Activated T-helper 17 cell treated with anti-CD3 and anti-CD28 coated beads, Interleukin-2, amount 50 U/mL, for 72 hours (primary cell): ENCODE results near the gene TUBB2A. TPM values are rescaled to one million over a fixed set of nuclear protein-coding genes. Genes with fewer than 3 reads are reported as not detected.
"Not testable (repeated sequence)": the region's sequence is repeated elsewhere in the genome, so short reads cannot be mapped to it uniquely, and the experiment has no call there.

Source experiments
- ATAC-seq: fragments of 150-1000 bp; cut with Tn5 transposase; replicated peaks from 2 replicates; pipeline ENCODE4 v1.10.0; 2021; ENCODE audit warnings: mild to moderate bottlenecking, moderate library complexity
- H3K27ac Mint-ChIP-seq: one replicate; pipeline ENCODE4 v1.8.0; 2022; ENCODE audit warnings: mixed read lengths
- H3K27me3 Mint-ChIP-seq: one replicate; pipeline ENCODE4 v1.8.0; 2022; ENCODE audit warnings: mixed read lengths
- H3K36me3 Mint-ChIP-seq: one replicate; pipeline ENCODE4 v1.8.0; 2022; ENCODE audit warnings: low read depth, mild to moderate bottlenecking, mixed read lengths
- H3K4me1 Mint-ChIP-seq: one replicate; pipeline ENCODE4 v1.8.0; 2022; ENCODE audit warnings: mixed read lengths
- H3K4me3 Mint-ChIP-seq: one replicate; pipeline ENCODE4 v1.8.0; 2022; ENCODE audit warnings: mild to moderate bottlenecking, mixed read lengths
- H3K9me3 Mint-ChIP-seq: one replicate; pipeline ENCODE4 v1.8.0; 2022; ENCODE audit warnings: mixed read lengths
- total RNA-seq, 2 donors: library from RNA; stranded (reverse); gene quantifications; one replicate each; pipeline ENCODE4 v1.2.3, GENCODE V29; 2022

Gene TUBB2A
- total RNA-seq, 2 donors from 2014 or later = 2.8 to 6.0 TPM

DNA sequence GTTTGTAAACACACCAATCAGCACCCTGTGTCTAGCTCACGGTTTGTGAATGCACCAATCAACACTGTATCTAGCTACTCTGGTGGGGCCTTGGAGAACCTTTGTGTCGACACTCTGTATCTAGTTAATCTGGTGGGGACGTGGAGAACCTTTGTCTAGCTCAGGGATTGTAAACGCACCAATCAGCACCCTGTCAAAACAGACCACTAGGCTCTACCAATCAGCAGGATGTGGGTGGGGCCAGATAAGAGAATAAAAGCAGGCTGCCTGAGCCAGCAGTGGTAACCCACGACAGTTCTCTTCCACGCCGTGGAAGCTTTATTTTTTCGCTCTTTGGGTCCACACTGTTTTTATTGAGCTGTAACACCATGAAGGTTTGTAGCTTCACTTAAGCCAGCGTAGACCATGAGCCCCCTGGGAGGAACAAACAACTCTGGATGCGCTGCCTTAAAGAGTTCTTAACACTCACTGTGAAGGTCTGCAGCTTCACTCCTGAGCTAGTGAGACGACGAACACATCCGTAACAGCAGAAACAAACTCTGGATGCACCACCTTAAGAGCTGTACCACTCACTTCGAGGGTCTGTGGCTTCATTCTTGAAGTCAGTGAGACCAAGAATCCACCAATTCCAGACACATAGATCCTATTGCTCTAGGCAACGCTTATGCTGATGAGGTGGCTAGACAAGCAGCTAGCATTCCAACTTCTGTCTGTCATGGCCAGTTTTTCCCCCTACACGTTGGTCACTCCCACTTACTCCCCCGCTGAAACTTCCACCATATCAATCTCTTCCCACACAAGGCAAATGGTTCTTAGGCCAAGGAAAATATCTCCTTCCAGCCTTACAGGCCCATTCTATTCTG lies 14.2 kb upstream of the TUBB2A start:
- H3K27me3 Mint-ChIP-seq, ATAC-seq, H3K4me1 Mint-ChIP-seq, H3K27ac Mint-ChIP-seq, H3K4me3 Mint-ChIP-seq, H3K36me3 Mint-ChIP-seq, H3K9me3 Mint-ChIP-seq: not testable (repeated sequence)

DNA sequence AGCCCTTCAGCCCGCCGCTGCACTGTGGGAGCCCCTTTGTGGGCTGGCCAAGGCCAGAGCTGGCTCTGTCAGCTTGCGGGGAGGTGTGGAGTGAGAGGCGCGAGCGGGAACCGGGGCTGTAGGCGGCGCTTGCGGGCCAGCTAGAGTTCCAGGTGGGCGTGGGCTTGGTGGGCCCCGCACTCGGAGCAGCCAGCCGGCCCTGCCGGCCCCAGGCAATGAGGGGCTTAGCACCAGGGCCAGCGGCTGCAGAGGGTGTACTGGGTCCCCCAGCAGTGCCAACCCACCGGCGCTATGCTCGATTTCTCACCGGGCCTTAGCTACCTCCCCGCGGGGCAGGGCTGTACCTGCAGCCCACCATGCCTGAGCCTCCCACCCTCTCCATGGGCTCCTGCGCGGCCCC lies 13.3 kb upstream of the TUBB2A start:
- not testable (repeated sequence) for H3K9me3 Mint-ChIP-seq, ATAC-seq, H3K27ac Mint-ChIP-seq, H3K27me3 Mint-ChIP-seq, H3K4me1 Mint-ChIP-seq, H3K36me3 Mint-ChIP-seq, H3K4me3 Mint-ChIP-seq

DNA sequence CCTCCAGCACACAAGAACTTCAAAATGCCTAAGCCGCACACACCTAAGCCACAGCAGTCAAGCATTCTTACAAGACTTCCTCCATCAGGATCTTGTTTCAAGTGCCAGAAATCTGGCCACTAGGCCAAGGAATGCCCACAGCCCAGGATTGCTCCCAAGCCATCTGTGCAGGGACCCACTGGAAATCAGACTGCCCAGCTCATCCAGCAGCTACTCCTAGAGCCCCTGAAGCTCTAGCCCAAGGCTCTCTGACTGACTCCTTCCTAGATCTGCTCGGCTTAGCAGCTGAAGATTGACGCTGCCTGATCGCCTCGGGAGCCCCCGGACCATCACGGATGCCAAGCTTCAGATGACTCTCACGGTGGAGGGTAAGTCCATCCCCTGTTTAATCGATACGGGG lies 10.7 kb upstream of the TUBB2A start:
- not testable (repeated sequence) for H3K36me3 Mint-ChIP-seq, H3K9me3 Mint-ChIP-seq, H3K4me3 Mint-ChIP-seq, H3K27ac Mint-ChIP-seq, H3K27me3 Mint-ChIP-seq, H3K4me1 Mint-ChIP-seq, ATAC-seq

DNA sequence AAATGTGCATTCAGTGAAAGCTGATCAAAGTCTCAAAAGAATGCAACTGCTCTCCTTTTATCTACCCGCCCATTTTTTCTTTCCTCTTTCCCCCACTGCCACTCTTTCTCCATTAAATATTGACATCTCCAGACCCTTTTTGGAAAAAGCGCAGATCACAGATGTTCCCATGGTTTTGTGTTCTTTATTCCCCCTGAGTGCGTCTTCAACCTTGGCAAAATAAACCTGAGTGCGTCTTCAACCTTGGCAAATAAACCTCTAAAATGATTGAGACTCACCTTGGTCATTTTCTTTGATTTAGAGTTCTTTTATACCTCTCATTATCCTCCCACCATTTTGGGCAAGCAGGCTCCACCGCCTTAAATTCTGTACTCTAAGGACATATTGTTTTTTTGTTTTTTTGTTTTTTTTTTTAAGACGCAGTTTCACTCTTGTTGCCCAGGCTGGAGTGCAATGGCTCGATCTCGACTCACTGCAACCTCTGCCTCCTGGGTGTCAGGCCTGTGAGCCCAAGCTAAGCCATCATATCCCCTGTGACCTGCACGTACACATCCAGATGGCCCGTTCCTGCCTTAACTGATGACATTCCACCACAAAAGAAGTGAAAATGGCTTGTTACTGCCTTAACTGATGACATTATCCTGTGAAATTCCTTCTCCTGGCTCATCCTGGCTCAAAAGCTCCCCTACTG lies 9.3 kb upstream of the TUBB2A start:
- not testable (repeated sequence) for H3K36me3 Mint-ChIP-seq, H3K27me3 Mint-ChIP-seq, ATAC-seq, H3K4me3 Mint-ChIP-seq, H3K27ac Mint-ChIP-seq, H3K9me3 Mint-ChIP-seq
- H3K4me1 Mint-ChIP-seq = peaks cover 15% of the 10 kb centered on the region

DNA sequence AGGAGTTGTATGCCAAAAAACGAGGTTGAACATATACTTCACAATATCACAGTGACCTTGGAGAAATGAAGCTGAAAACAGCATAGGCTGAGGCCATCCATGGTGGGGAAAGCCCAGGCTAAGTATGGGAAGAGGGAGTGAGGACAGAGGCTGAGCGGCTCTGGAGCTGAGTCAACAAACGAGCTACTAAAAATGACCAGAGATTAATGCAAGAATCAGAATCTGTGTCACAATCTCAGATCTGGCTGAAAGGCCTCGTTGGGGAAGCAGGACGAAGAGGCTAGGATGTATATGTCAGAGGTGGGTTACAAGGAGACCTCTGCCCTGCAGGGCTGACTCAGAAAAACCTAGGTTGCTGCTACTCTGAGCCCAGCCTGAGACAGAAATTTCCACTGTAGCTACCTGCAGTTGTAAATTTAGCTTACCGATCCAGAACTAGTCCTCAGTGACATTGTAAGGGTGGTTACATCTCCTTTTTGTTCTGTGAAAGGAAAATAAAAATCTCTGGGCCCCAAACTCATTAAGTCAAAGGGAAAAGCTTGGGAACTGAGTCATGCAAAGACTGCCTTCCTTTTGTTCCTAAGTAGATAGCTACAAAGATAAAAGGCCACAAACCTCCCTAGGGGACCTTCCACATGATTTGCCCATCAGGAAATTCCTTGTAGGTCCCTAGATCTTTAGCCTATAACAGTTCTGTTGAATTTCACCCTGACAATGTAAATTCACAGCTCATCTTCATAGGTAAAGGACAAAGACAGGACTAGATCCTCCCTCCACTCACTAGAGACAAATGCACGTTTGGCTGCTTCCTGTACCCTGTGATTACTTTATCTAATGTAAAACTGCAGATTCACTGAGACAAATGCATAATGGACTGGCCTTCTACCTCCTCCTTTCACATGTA lies 8.5 kb upstream of the TUBB2A start:
- Mint-ChIP-seq H3K27me3 (no peaks in the 10 kb centered on the region), H3K4me3 (no peak overlapping the region), H3K27ac (no peak overlapping the region), H3K4me1 (peaks cover 15% of the 10 kb centered on the region), H3K36me3 (no peaks in the 10 kb centered on the region), H3K9me3 (no peaks in the 10 kb centered on the region)
- no peak for ATAC-seq

DNA sequence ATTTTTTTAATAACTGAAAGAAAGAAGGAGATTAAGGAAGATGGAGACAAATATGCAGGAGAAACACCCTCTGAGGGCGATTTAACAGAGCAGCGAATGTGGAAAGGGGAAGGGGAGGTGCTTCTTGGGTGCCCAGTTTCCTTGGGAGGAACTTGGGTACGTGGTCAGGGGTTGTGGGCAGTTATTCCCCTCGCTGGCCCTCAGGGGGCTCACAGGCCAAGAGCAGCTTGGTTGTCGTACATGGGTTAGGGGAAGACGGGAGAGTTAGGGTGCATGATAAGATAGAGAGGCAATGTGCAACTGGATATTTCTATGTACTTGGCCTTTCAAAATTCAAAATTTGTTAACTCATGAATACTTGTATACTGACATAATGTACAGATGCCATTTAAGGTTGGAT lies 7.0 kb upstream of the TUBB2A start:
- Mint-ChIP-seq H3K4me3 (no peak overlapping the region), H3K27ac (no peak overlapping the region), H3K4me1 (peaks cover 24% of the 10 kb centered on the region), H3K9me3 (no peaks in the 10 kb centered on the region), H3K27me3 (no peaks in the 10 kb centered on the region), H3K36me3 (no peaks in the 10 kb centered on the region)
- no peak for ATAC-seq

DNA sequence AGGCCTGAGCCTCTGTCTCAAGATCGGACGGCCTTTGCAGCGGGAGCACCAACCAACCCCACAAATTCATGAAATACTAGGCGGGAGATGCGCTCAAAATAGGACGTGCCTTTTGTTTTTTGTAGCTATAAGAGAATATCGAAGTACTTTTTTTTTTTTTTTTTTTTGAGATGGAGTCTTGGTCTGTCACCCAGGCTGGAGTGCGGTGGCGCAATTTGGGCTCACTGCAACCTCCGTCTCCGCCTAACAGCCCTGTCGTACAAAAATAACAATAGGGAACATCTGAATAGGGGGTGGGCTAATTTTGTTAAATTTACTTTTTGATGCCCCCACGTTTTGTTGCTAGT lies 5.9 kb upstream of the TUBB2A start:
- peak overlapping the region; percentile 76 for H3K4me3 Mint-ChIP-seq
- no peaks in the 10 kb centered on the region for H3K9me3 Mint-ChIP-seq
- H3K27me3 Mint-ChIP-seq = no peaks in the 10 kb centered on the region
- H3K4me1 Mint-ChIP-seq = peaks cover 26% of the 10 kb centered on the region
- peak overlapping the region; percentile 58 for H3K27ac Mint-ChIP-seq
- no peak for ATAC-seq
- H3K36me3 Mint-ChIP-seq = no peaks in the 10 kb centered on the region

DNA sequence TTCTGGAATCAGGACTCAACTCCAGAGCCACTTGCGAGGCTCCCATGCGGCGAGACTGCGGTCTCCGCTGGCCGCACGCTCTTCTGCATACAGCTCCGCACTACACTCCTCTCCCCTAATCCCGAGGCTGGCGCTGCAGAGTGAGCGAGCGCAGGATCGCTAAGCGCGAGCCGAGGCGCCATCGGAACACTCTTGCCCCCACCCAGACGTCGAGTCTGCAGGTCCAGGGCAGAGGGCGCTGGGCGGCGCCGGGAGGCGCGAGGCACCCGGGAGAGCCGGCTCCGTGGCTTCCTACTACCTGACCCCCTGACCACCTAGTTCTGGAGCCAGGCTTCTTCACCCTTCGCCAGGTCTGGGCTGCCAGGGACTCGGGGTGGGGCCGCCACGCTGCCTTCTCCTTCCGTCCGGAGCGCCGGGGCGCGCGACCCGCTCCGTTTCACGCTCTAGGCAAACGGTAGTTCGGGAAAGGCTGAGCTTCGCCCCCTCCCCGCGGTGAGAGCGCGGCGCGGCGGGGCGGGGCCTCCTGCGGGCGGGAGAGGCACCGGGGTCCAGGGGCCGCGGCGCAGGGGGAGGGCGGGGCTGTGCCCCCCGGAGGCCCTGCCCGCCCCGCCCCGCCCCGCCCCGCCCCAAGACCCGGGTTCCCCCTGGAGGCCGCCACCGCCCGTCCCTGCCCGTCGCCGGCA lies 5.4 kb upstream of the TUBB2A start:
- peak overlapping the region; percentile 58 for H3K27ac Mint-ChIP-seq
- ATAC-seq = peak; percentile 67
- peak overlapping the region; percentile 76 for H3K4me3 Mint-ChIP-seq
- no peaks in the 10 kb centered on the region for H3K36me3 Mint-ChIP-seq
- H3K4me1 Mint-ChIP-seq = peaks cover 27% of the 10 kb centered on the region
- H3K9me3 Mint-ChIP-seq = no peaks in the 10 kb centered on the region
- no peaks in the 10 kb centered on the region for H3K27me3 Mint-ChIP-seq

DNA sequence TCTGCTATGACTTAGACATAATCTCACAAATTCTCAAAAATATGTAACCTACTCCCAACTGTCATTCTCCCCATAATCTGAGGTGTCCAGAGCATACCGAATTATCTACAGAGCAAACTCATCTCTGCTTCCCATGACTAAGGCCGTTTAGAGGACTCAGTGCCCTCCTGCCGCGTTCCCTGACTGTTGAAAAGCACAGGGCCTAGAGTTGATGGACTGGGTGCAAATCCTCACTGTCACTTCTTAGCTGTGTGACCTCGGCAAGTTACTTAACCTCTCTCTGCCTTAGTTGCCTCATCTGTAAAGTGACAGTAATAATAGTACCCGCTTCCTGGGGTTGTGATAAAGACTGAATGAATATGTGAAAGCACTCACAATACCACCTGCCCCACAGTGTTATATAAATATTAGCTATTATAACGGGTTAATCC lies 4.7 kb upstream of the TUBB2A start:
- peak; percentile 51 for ATAC-seq
- Mint-ChIP-seq H3K36me3 (no peaks in the 10 kb centered on the region), H3K27ac (no peak overlapping the region), H3K9me3 (no peaks in the 10 kb centered on the region), H3K4me1 (peaks cover 27% of the 10 kb centered on the region), H3K4me3 (peak overlapping the region; percentile 76), H3K27me3 (no peaks in the 10 kb centered on the region)

DNA sequence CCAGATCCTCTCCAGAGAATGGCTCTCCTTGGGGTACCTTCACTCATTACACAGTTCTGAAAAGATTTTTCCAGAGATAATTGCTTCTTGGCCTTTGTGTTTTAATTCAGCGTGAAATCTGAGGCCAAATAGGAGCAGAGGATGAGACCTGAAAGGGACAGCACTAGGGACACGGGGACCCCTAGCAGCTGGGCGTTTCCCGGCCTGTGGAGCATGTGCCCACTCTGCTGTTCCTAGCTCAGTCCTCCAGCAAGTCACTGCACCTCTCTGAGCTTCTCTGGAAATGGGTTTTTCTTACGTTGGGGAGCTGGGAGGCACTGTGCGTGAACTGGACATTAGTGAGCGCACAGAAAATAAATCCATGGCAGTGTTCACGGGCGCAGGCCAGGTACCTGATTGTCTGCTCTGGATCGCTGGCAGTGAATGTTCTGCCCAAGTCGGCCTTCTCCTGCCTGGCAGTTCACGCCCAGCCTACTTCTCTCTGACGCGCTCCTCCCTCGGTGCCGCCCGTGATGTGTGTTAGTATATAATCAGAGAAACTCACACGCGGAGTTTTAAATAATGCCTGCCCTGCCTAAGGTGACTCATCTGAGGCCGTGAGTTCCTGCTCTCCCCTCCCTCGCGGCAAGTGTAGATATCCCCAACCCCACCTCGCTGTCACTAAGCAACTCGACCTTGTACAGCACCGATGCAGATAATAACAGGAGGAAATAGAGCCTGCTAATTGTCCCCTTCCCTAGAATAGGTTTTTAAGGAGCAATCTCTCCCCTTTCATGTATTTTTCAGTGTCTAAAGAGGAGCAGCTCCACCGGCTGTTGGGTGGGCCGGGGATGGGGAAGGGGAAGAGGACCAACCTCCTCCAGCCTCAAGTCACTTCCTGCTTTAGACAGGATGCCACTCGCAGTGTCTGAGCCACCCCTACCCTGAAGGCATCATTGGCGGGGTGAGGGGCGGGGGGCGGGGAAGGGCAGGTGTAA lies 2.7 kb upstream of the TUBB2A start:
- H3K4me3 Mint-ChIP-seq = peak overlapping the region; percentile 54
- H3K9me3 Mint-ChIP-seq = no peaks in the 10 kb centered on the region
- H3K27ac Mint-ChIP-seq = no peak overlapping the region
- peak; percentile 54 for ATAC-seq
- H3K27me3 Mint-ChIP-seq = peaks cover 4% of the 10 kb centered on the region
- peaks cover 5% of the 10 kb centered on the region for H3K36me3 Mint-ChIP-seq
- peaks cover 27% of the 10 kb centered on the region for H3K4me1 Mint-ChIP-seq

DNA sequence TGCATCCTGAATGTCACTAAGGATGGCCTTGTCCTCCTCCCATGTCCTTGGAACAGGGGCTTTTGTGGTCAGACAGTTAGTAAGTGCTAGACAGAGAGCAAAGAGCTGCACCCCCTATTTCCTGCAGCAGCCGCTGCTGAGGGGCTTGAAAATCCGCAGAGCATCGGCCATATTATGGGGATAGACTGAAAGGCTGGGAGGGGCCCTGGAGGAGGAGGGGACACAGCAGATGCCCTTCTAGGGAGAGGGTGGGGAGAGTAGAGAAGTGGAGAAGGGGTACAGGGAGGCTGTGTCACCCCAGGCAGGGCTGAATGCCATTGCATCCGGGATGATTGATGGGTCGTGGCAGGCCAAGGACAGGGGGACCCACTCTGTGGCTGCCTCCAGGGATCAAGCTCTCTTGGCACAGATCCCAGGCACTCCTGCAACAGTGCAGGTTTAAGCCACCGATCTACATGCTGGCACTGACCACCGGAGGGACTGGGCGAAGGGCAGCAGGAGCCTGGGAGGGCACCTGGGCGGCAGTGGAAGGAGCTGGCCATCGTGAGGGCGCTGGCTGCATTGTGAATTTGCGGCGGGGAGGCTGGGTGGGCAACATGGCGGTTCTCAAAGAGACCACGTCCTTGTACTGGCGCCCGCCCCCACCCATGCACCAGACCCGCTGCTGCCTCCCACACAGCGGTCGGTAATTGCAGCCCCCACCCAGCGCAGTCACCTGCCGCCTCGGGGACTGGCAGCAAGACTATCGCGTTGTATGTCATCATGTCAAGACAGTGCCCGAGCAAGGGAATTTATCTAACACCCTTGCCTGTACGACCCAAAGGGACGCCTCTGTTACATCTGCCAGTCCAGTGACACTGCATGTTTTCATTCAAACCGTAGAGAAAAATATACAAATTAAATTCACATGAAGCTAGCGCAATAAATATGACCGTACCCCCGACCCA lies 887 bp downstream of the TUBB2A start:
- peaks cover 12% of the 10 kb centered on the region for H3K36me3 Mint-ChIP-seq
- peak; percentile 11 for ATAC-seq
- peaks cover 12% of the 10 kb centered on the region for H3K4me1 Mint-ChIP-seq
- peak overlapping the region; percentile 56 for H3K27ac Mint-ChIP-seq
- not testable (repeated sequence) for H3K27me3 Mint-ChIP-seq, H3K9me3 Mint-ChIP-seq
- peak overlapping the region; percentile 78 for H3K4me3 Mint-ChIP-seq

DNA sequence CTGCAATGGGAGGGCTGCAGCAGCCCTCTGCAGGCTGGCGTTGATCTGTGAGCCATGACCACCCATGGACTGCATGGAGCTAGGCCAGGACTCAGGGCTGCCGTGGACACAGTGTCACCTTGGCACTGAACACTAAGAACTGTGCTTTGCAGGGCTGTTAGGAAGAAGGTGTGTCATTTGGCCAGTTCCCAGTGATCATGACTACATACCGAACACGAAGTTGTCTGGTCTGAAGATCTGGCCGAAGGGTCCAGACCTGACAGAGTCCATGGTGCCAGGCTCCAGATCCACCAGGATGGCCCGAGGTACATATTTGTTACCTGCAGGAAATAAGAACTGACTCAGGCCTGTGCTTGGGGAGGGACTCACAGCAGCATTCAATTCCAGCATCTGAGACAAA lies 1.9 kb downstream of the TUBB2A start:
- Mint-ChIP-seq H3K36me3 (peaks cover 12% of the 10 kb centered on the region), H3K4me3 (peak overlapping the region; percentile 78), H3K4me1 (peaks cover 12% of the 10 kb centered on the region)
- not testable (repeated sequence) for ATAC-seq, H3K27me3 Mint-ChIP-seq, H3K9me3 Mint-ChIP-seq, H3K27ac Mint-ChIP-seq
